HepG2 (cell line): ENCODE data around the gene IL15RA. TPM values are rescaled to one million over a fixed set of nuclear protein-coding genes. Genes with fewer than 3 reads are reported as not detected.

ENCODE experiments used
- ATAC-seq: fragments of 200-7000 bp; cut with Tn5 transposase; 3 replicates; pipeline ENCODE4 v1.9.1; 2020; ENCODE audit warnings: mild to moderate bottlenecking, moderate library complexity
- BruUV-seq: library from RNA; stranded (reverse); fragments of 400-500 nt; replicated peaks from 2 replicates; lab custom pipeline; 2021; lab: Mats Ljungman, UMichigan
- CTCF ChIA-PET: fragments of 300-600 bp; formaldehyde crosslinking; extraction: SDS; loops from one replicate; lab custom pipeline; 2021; ENCODE audit warnings: low total read pairs, inconsistent platforms, low intra/inter-chr PET ratio; lab: Yijun Ruan, JAX
- POLR2A ChIA-PET: fragments of 350-600 bp; sonication (Branson Sonifier 250); formaldehyde crosslinking; loops from one replicate; lab custom pipeline; 2020; ENCODE audit warnings: antibody characterized with exemption, inconsistent platforms; lab: Yijun Ruan, JAX
- DNase-seq: peaks from one replicate; pipeline ENCODE4 v3.0.0-alpha.2; 2015; ENCODE audit warnings: low spot score
- FAIRE-seq: peaks from 3 replicates; lab custom pipeline; 2011; peaks lifted over from hg19 to GRCh38; lab: Jason Lieb, UNC
- H2AFZ ChIP-seq: one replicate; pipeline ENCODE4 v1.6.1; 2011; ENCODE audit warnings: low read length, inconsistent platforms
- H3K27ac ChIP-seq: fragments of 300-600 bp; 3 replicates; pipeline ENCODE4 v1.8.0; 2011; ENCODE audit warnings: mixed run types, mild to moderate bottlenecking, mixed read lengths, low read length, inconsistent platforms; ENCODE audit not compliant: insufficient read depth; ENCODE audit errors: extremely low read length
- H3K27me3 ChIP-seq, 2 experiments: fragments of 200-600 bp in 1 of 2; 2 replicates in 1 of 2; 3 replicates in 1 of 2; pipeline versions ENCODE4 v1.6.0 to v1.8.0; 2011; ENCODE audit warnings: low read length in 2 of 2, mild to moderate bottlenecking in 2 of 2, moderate library complexity in 2 of 2, inconsistent platforms in 1 of 2; ENCODE audit not compliant: insufficient read depth in 2 of 2, control insufficient read depth in 1 of 2
- H3K36me3 ChIP-seq, 2 experiments: fragments of 200-600 bp in 1 of 2; replicated peaks in 1 of 2; 2 replicates in 1 of 2; 3 replicates in 1 of 2; pipeline versions ENCODE4 v1.5.1 to v1.8.0; 2011; ENCODE audit warnings: low read length in 2 of 2, inconsistent platforms in 1 of 2; ENCODE audit not compliant: insufficient read depth in 2 of 2, control insufficient read depth in 1 of 2
- H3K4me1 ChIP-seq: 2 replicates; pipeline ENCODE4 v1.5.1; 2012; ENCODE audit warnings: low read length, inconsistent platforms; ENCODE audit not compliant: insufficient read depth
- H3K4me2 ChIP-seq: 2 replicates; pipeline ENCODE4 v1.6.0; 2011; ENCODE audit warnings: low read depth, low read length, inconsistent platforms
- H3K4me3 ChIP-seq, 3 experiments: fragments of 200-600 bp in 1 of 3; sonication (generic), shearing (Covaris generic) in 1 of 3; replicated peaks in 1 of 3; 2 replicates each; pipeline ENCODE4 v1.5.1; 2011 to 2016; ENCODE audit warnings: low read length in 3 of 3, inconsistent platforms in 2 of 3, low read depth in 2 of 3, mild to moderate bottlenecking in 2 of 3, control low read depth in 1 of 3, mixed read lengths in 1 of 3; ENCODE audit not compliant: insufficient read depth in 1 of 3
- H3K79me2 ChIP-seq: one replicate; pipeline ENCODE4 v1.6.1; 2011; ENCODE audit warnings: low read length, inconsistent platforms; ENCODE audit not compliant: insufficient read depth
- H3K9ac ChIP-seq: 2 replicates; pipeline ENCODE4 v1.6.0; 2011; ENCODE audit warnings: mild to moderate bottlenecking, low read depth, low read length, inconsistent platforms; ENCODE audit not compliant: insufficient read depth
- H3K9me3 ChIP-seq: 2 replicates; pipeline ENCODE4 v1.5.1; 2012; ENCODE audit warnings: mild to moderate bottlenecking, low read length
- H4K20me1 ChIP-seq: 2 replicates; pipeline ENCODE4 v1.6.0; 2011; ENCODE audit warnings: inconsistent platforms, mild to moderate bottlenecking, low read length, moderate library complexity; ENCODE audit not compliant: insufficient read depth
- ARID5B ChIP-seq: IDR thresholded peaks from 2 replicates; pipeline ENCODE4 v1.4.0; 2020; ENCODE audit warnings: mild to moderate bottlenecking, missing genetic modification reagents
- ASH2L ChIP-seq: fragments of 300-600, 200-600 bp; sonication (generic); IDR thresholded peaks from 2 replicates; pipeline ENCODE4 v1.7.0; 2017; ENCODE audit warnings: low read depth, mild to moderate bottlenecking, moderate library complexity, mixed read lengths, low read length; ENCODE audit not compliant: insufficient read length
- BCL6 ChIP-seq: IDR thresholded peaks from 2 replicates; pipeline ENCODE4 v1.6.1; 2016; ENCODE audit warnings: missing genetic modification reagents, missing compliant biosample characterization
- ELF1 ChIP-seq: sonication (generic); formaldehyde crosslinking; IDR thresholded peaks from 2 replicates; pipeline ENCODE4 v1.4.0; 2020; ENCODE audit warnings: missing genetic modification reagents
- FOXK2 ChIP-seq: fragments of 450-650 bp; IDR thresholded peaks from 2 replicates; pipeline ENCODE4 v1.6.1; 2016
- HDAC2 ChIP-seq: sonication (generic); formaldehyde crosslinking; IDR thresholded peaks from 2 replicates; pipeline ENCODE4 v1.4.0; 2020; ENCODE audit warnings: missing genetic modification reagents
- HIVEP1 ChIP-seq: sonication (generic); formaldehyde crosslinking; IDR thresholded peaks from 2 replicates; pipeline ENCODE4 v1.4.0; 2020; ENCODE audit warnings: mild to moderate bottlenecking, missing genetic modification reagents
- HMGXB4 ChIP-seq, 2 experiments: sonication (generic) in 1 of 2; formaldehyde crosslinking in 1 of 2; IDR thresholded peaks; 2 replicates each; pipeline versions ENCODE4 v1.4.0 to v1.6.1; 2018 to 2020; ENCODE audit warnings: missing genetic modification reagents in 2 of 2, borderline replicate concordance in 1 of 2, low read depth in 1 of 2, mild to moderate bottlenecking in 1 of 2, missing biosample characterization in 1 of 2
- MIXL1 ChIP-seq: IDR thresholded peaks from 2 replicates; pipeline ENCODE4 v1.6.1; 2016
- MXD4 ChIP-seq: IDR thresholded peaks from 2 replicates; pipeline ENCODE4 v1.6.1; 2016; ENCODE audit warnings: mild to moderate bottlenecking, missing biosample characterization, missing genetic modification reagents
- PHF5A ChIP-seq: IDR thresholded peaks from one replicate; pipeline ENCODE4 v1.6.1; 2018; ENCODE audit warnings: low read depth, missing genetic modification reagents; ENCODE audit not compliant: unreplicated experiment
- RFX1 ChIP-seq: fragments of 450-650 bp; IDR thresholded peaks from 2 replicates; pipeline ENCODE4 v1.6.1; 2017
- SRF ChIP-seq: IDR thresholded peaks from 2 replicates; pipeline ENCODE4 v1.6.1; 2011; ENCODE audit warnings: mild to moderate bottlenecking, low read depth, low read length, moderate library complexity
- STAG1 ChIP-seq: sonication (generic); formaldehyde crosslinking; IDR thresholded peaks from 2 replicates; pipeline ENCODE4 v1.4.0; 2020; ENCODE audit warnings: missing genetic modification reagents
- TEAD3 ChIP-seq: optimal IDR thresholded peaks from 2 replicates; pipeline ENCODE3; 2016; ENCODE audit warnings: borderline replicate concordance
- U2AF1 ChIP-seq: fragments of 200-400 bp; formaldehyde crosslinking; optimal IDR thresholded peaks from 2 replicates; pipeline ENCODE3; 2017; ENCODE audit warnings: mild to moderate bottlenecking, low read depth, low read length
- ZFAT ChIP-seq: sonication (generic); formaldehyde crosslinking; conservative IDR thresholded peaks from 2 replicates; pipeline ENCODE4 v1.8.1; 2023; ENCODE audit warnings: missing genetic modification reagents, inconsistent platforms
- ZNF263 ChIP-seq: sonication (generic); formaldehyde crosslinking; IDR thresholded peaks from 2 replicates; pipeline ENCODE4 v1.4.0; 2020; ENCODE audit warnings: missing genetic modification reagents
- ZNF367 ChIP-seq: sonication (generic); formaldehyde crosslinking; IDR thresholded peaks from 2 replicates; pipeline ENCODE4 v1.4.0; 2020; ENCODE audit warnings: missing genetic modification reagents, borderline replicate concordance
- ZNF629 ChIP-seq: sonication (generic); formaldehyde crosslinking; conservative IDR thresholded peaks from 2 replicates; pipeline ENCODE4 v1.5.0; 2020; ENCODE audit warnings: missing genetic modification reagents
- ZSCAN22 ChIP-seq: sonication (generic); formaldehyde crosslinking; IDR thresholded peaks from 2 replicates; pipeline ENCODE4 v1.4.0; 2020; ENCODE audit warnings: mild to moderate bottlenecking, missing genetic modification reagents
- WGBS: methylation state at CpG from one replicate; pipeline ENCODE4 v1.1.6; 2017; ENCODE audit warnings: low lambda C conversion rate; 5-methylcytosine and 5-hydroxymethylcytosine counted together
- in situ Hi-C: cut with HindIII; loops from 2 replicates; pipeline ENCODE4 v1.10.0; 2017; ENCODE audit warnings: low pct_unique_long_range_greater_than_20kb; ENCODE audit not compliant: extremely low pct_ligation_motif_present
- intact Hi-C: fragments of 100-400 bp; cut with micrococcal nuclease; formaldehyde crosslinking; loops from one replicate; pipeline ENCODE4 v1.10.0; 2022; ENCODE audit not compliant: unreplicated experiment
- polyA plus RNA-seq, 8 experiments: library from polyadenylated mRNA; depleted of rRNA in 3 of 8; stranded (reverse) in 7 of 8; unstranded in 1 of 8; fragments of >200 nt; fragmentation: Illumina TruSeq in 4 of 8; extraction: Trizol in 4 of 8; gene quantifications; 2 replicates each; pipeline versions ENCODE4 v1.2.1 to v1.2.3, GENCODE V29; 2011 to 2016; ENCODE audit warnings: low read depth in 4 of 8, missing spikeins in 1 of 8, mixed read lengths in 1 of 8; ENCODE audit not compliant: insufficient read depth in 1 of 8
- total RNA-seq, 5 experiments: library from RNA; depleted of rRNA; stranded (reverse); fragments of >200 nt; fragmentation: Illumina TruSeq; extraction: Trizol; gene quantifications; 2 replicates each; pipeline ENCODE4 v1.2.3, GENCODE V29; 2016; ENCODE audit warnings: low read depth in 1 of 5

The IL15RA gene
- total and polyA plus RNA-seq, 2 of the 13 experiments (the other 11 are each of a cell fraction or from before 2014, with no cell fraction given), result 0.53 to 0.77 TPM

- no TSS peak for BruUV-seq
- Histone ChIP-seq H3K36me3 (no peaks in the 10 kb centered on the region), H3K9me3 (no peaks in the 10 kb centered on the region), H2AFZ (no peak overlapping the region), H4K20me1 (no peaks in the 10 kb centered on the region), H3K4me3 (no peak overlapping the region), H3K4me1 (peaks cover 20% of the 10 kb centered on the region), H3K27me3 (peaks cover 2 to 45% of the 10 kb centered on the region in 2 experiments; a peak in 4 of 5 replicates), H3K27ac (no peak overlapping the region), H3K4me2 (no peak overlapping the region), H3K79me2 (no peaks in the 10 kb centered on the region), H3K9ac (no peak overlapping the region)
- FAIRE-seq (peak; percentile 42), DNase-seq (peak; percentile 46), ATAC-seq (peak; percentile 90)
- 5% methylated on average over 14 of the region's 14 CpGs for WGBS
- ChIA-PET CTCF (interaction anchor here (1.7 kb wide), 1 partner anchor 29 kb away, joined by 5 read pairs; no protein-coding TSS in a partner anchor), POLR2A (no interaction called here)
- in situ Hi-C loops, result no loop called here
- intact Hi-C loops, result loop anchor here (5.0 to 10.0 kb wide), 2 partner anchors 63 to 136 kb away; partner anchors contain the start of gene RBM17
- TF ChIP-seq PHF5A (no peak), TEAD3 (CRISPR knock-in tag) (peak; percentile 42), MXD4 (no peak), BCL6 (CRISPR knock-in tag) (no peak), STAG1 (peak; percentile 74), ZNF629 (CRISPR knock-in tag) (no peak), RFX1 (no peak), ELF1 (CRISPR knock-in tag) (no peak), ZSCAN22 (no peak), FOXK2 (no peak), ZFAT (no peak), ZNF367 (CRISPR knock-in tag) (no peak), ASH2L (no peak), ZNF263 (CRISPR knock-in tag) (0 out of 2 replicates have a peak, but pooled peaks have one; percentile 10), ARID5B (CRISPR knock-in tag) (no peak), HDAC2 (CRISPR knock-in tag) (no peak), SRF (no peak), U2AF1 (no peak), HMGXB4 (CRISPR knock-in tag; IDR thresholded peaks at IDR 0.05; ENCODE audit: borderline replicate concordance in 1 of 2, low read depth in 1 of 2) (0 out of 4 replicates have a peak, but pooled peaks of 1 of the 2 experiments have one; percentile 30), HIVEP1 (CRISPR knock-in tag) (no peak), MIXL1 (no peak)
Observed at GRCh38 chr10:5949009-5949759, 28.2 kb downstream of the IL15RA start.
